HCT116 (cell line): ENCODE data around the gene P2RY14. TPM values are rescaled to one million over a fixed set of nuclear protein-coding genes. Genes with fewer than 3 reads are reported as not detected.

Source experiments
- ATAC-seq: fragments of 200-7000 bp; cut with Tn5 transposase; 2 replicates; pipeline ENCODE4 v1.9.1; 2020; ENCODE audit warnings: mild to moderate bottlenecking, moderate library complexity
- BruUV-seq: library from RNA; stranded (reverse); fragments of 400-500 nt; replicated peaks from 2 replicates; lab custom pipeline; 2021; lab: Mats Ljungman, UMichigan
- CTCF ChIA-PET: fragments of 300-600 bp; sonication (Branson Sonifier 250); formaldehyde crosslinking; loops from one replicate; lab custom pipeline; 2021; ENCODE audit warnings: antibody characterized with exemption; lab: Charles Lee
- POLR2A ChIA-PET: fragments of 300-600, 350-600 bp; sonication (Branson Sonifier 250); formaldehyde crosslinking; loops from one replicate; lab custom pipeline; 2021; ENCODE audit warnings: antibody characterized with exemption; lab: Charles Lee
- RAD21 ChIA-PET, 2 experiments: fragments of 300-600 bp; sonication (Branson Sonifier 250); formaldehyde crosslinking; loops; one replicate each; lab custom pipeline; 2023; ENCODE audit warnings: low total read pairs in 2 of 2; ENCODE audit not compliant: uncharacterized antibody in 2 of 2, unreplicated experiment in 2 of 2, low non-redundant PET in 1 of 2; lab: Charles Lee
- DNase-seq: peaks from one replicate; pipeline ENCODE4 v3.0.0-alpha.2; 2010; ENCODE audit warnings: low read depth, low spot score
- H2AFZ ChIP-seq: fragments of 200-600 bp; shearing (Covaris generic), sonication (generic); 2 replicates; pipeline ENCODE4 v1.6.1; 2017; ENCODE audit warnings: low read depth, mixed run types, mixed read lengths, antibody characterized with exemption, low read length; ENCODE audit not compliant: poor library complexity, severe bottlenecking
- H3K27ac ChIP-seq: 2 replicates; pipeline ENCODE4 v1.5.1; 2012; ENCODE audit warnings: low read depth, low read length
- H3K27me3 ChIP-seq: fragments of 200-600 bp; sonication (generic); 2 replicates; pipeline ENCODE4 v1.6.1; 2016; ENCODE audit warnings: mixed run types, low read length, mixed read lengths; ENCODE audit not compliant: insufficient read depth
- H3K36me3 ChIP-seq, 2 experiments: fragments of 200-500 bp in 1 of 2; fragments of 200-600 bp in 1 of 2; sonication (Bioruptor generic) in 1 of 2; sonication (generic) in 1 of 2; 2 replicates each; pipeline versions ENCODE4 v1.5.1 to v1.6.1; 2014 to 2016; ENCODE audit warnings: low read length in 2 of 2, inconsistent platforms in 1 of 2, mixed read lengths in 1 of 2, mixed run types in 1 of 2; ENCODE audit not compliant: insufficient read depth in 2 of 2, control insufficient read depth in 1 of 2
- H3K4me1 ChIP-seq, 2 experiments: fragments of 200-600 bp in 1 of 2; sonication (generic) in 1 of 2; 2 replicates each; pipeline versions ENCODE4 v1.5.1 to v1.6.1; 2012 to 2017; ENCODE audit warnings: low read length in 2 of 2, inconsistent platforms in 1 of 2, mild to moderate bottlenecking in 1 of 2, mixed read lengths in 1 of 2, mixed run types in 1 of 2, moderate library complexity in 1 of 2; ENCODE audit not compliant: insufficient read depth in 2 of 2, control insufficient read depth in 1 of 2
- H3K4me2 ChIP-seq: fragments of 200-600 bp; sonication (generic); 2 replicates; pipeline ENCODE4 v1.6.1; 2017; ENCODE audit warnings: mixed run types, low read length, mixed read lengths
- H3K4me3 ChIP-seq, 2 experiments: fragments of 200-600 bp in 1 of 2; sonication (generic) in 1 of 2; replicated peaks in 1 of 2; 2 replicates each; pipeline ENCODE4 v1.5.1; 2011 to 2016; ENCODE audit warnings: low read length in 2 of 2, control low read depth in 1 of 2, low read depth in 1 of 2, mild to moderate bottlenecking in 1 of 2, mixed read lengths in 1 of 2, mixed run types in 1 of 2
- H3K79me2 ChIP-seq: fragments of 200-600 bp; sonication (generic); 2 replicates; pipeline ENCODE4 v1.6.1; 2017; ENCODE audit warnings: mild to moderate bottlenecking, mixed run types, low read length, moderate library complexity, mixed read lengths; ENCODE audit not compliant: insufficient read depth
- H3K9ac ChIP-seq: fragments of 200-600 bp; sonication (generic); 2 replicates; pipeline ENCODE4 v1.6.1; 2016; ENCODE audit warnings: low read length, mixed read lengths
- H3K9me2 ChIP-seq: fragments of 200-600 bp; sonication (generic), shearing (Covaris generic); 2 replicates; pipeline ENCODE4 v1.6.1; 2017; ENCODE audit warnings: mixed run types, mild to moderate bottlenecking, moderate library complexity; ENCODE audit not compliant: insufficient read depth
- H3K9me3 ChIP-seq, 2 experiments: fragments of 200-500 bp in 1 of 2; fragments of 200-600 bp in 1 of 2; sonication (Bioruptor generic) in 1 of 2; sonication (generic) in 1 of 2; 2 replicates each; pipeline ENCODE4 v1.6.1; 2014 to 2017; ENCODE audit warnings: low read length in 2 of 2, mixed read lengths in 2 of 2, inconsistent platforms in 1 of 2, low read depth in 1 of 2, mild to moderate bottlenecking in 1 of 2, mixed run types in 1 of 2, moderate library complexity in 1 of 2; ENCODE audit not compliant: control insufficient read depth in 1 of 2, insufficient read depth in 1 of 2
- H4K20me1 ChIP-seq: fragments of 200-600 bp; sonication (generic), shearing (Covaris generic); 2 replicates; pipeline ENCODE4 v1.6.1; 2017; ENCODE audit warnings: mixed run types, mild to moderate bottlenecking, moderate library complexity; ENCODE audit not compliant: insufficient read depth
- ATF3 ChIP-seq: IDR thresholded peaks from 2 replicates; pipeline ENCODE4 v1.6.1; 2012
- CTCF ChIP-seq, 3 experiments: fragments of 200-600 bp in 1 of 3; sonication (generic) in 1 of 3; IDR thresholded peaks in 2 of 3; conservative IDR thresholded peaks in 1 of 3; 2 replicates each; pipeline ENCODE4 v1.5.1; 2012 to 2017; ENCODE audit warnings: low read depth in 2 of 3, low read length in 2 of 3, antibody characterized with exemption in 1 of 3, borderline replicate concordance in 1 of 3, control low read depth in 1 of 3, mild to moderate bottlenecking in 1 of 3, mixed read lengths in 1 of 3, mixed run types in 1 of 3, moderate library complexity in 1 of 3; ENCODE audit not compliant: insufficient read depth in 1 of 3
- EGR1 ChIP-seq: IDR thresholded peaks from 2 replicates; pipeline ENCODE4 v1.6.1; 2012; ENCODE audit warnings: low read depth
- EZH2 ChIP-seq: fragments of 200-600 bp; sonication (generic); IDR thresholded peaks from 2 replicates; pipeline ENCODE4 v1.6.1; 2017; ENCODE audit warnings: antibody characterized with exemption, mixed run types
- FOSL1 ChIP-seq: IDR thresholded peaks from 2 replicates; pipeline ENCODE4 v1.6.1; 2012; ENCODE audit warnings: low read depth
- MAX ChIP-seq: IDR thresholded peaks from 2 replicates; pipeline ENCODE4 v1.6.1; 2012
- POLR2A ChIP-seq: IDR thresholded peaks from 2 replicates; pipeline ENCODE4 v1.7.0; 2011; ENCODE audit warnings: borderline replicate concordance; ENCODE audit not compliant: insufficient read depth, insufficient read length; ENCODE audit errors: extremely low read depth
- RAD21 ChIP-seq: IDR thresholded peaks from 2 replicates; pipeline ENCODE4 v1.6.1; 2012; ENCODE audit warnings: low read depth, mild to moderate bottlenecking
- REST ChIP-seq: IDR thresholded peaks from 2 replicates; pipeline ENCODE4 v1.6.1; 2012; ENCODE audit warnings: low read depth
- SP1 ChIP-seq: IDR thresholded peaks from 2 replicates; pipeline ENCODE4 v1.6.1; 2012; ENCODE audit warnings: low read depth
- SRF ChIP-seq: IDR thresholded peaks from 2 replicates; pipeline ENCODE4 v1.6.1; 2012; ENCODE audit warnings: low read depth
- TCF7L2 ChIP-seq: IDR thresholded peaks from 2 replicates; pipeline ENCODE4 v1.7.0; 2011; ENCODE audit warnings: borderline replicate concordance, inconsistent platforms; ENCODE audit not compliant: insufficient read depth, insufficient read length; ENCODE audit errors: extremely low read depth
- YY1 ChIP-seq: IDR thresholded peaks from 2 replicates; pipeline ENCODE4 v1.6.1; 2011; ENCODE audit warnings: low read length, low read depth, moderate library complexity, mild to moderate bottlenecking; ENCODE audit not compliant: insufficient replicate concordance; ENCODE audit errors: extremely low read depth
- ZBTB33 ChIP-seq: IDR thresholded peaks from 2 replicates; pipeline ENCODE4 v1.6.1; 2011; ENCODE audit warnings: mild to moderate bottlenecking, low read length, moderate library complexity; ENCODE audit not compliant: insufficient replicate concordance; ENCODE audit errors: extremely low read depth
- ZFX ChIP-seq: fragments of 450-650 bp; IDR thresholded peaks from 2 replicates; pipeline ENCODE4 v1.6.1; 2017
- ZNF274 ChIP-seq: fragments of 200-500 bp; sonication (Bioruptor generic); IDR thresholded peaks from 2 replicates; pipeline ENCODE4 v1.6.1; 2014; ENCODE audit warnings: mild to moderate bottlenecking, low read depth, low read length, inconsistent platforms
- intact Hi-C: fragments of 100-400 bp; cut with micrococcal nuclease; formaldehyde crosslinking; loops from 2 replicates; pipeline ENCODE4 v1.10.0; 2022
- total RNA-seq: library from RNA; stranded (reverse); gene quantifications from one replicate; pipeline ENCODE4 v1.2.1, GENCODE V29; 2021; ENCODE audit not compliant: unreplicated experiment

The P2RY14 gene
- total RNA-seq, 1 experiment from 2014 or later = not detected

GRCh38 chr3:151300539-151300938, 22.2 kb upstream of the P2RY14 start:
- no peaks in the 10 kb centered on the region for H3K79me2 ChIP-seq
- ATAC-seq (no peak), DNase-seq (no peak)
- no peaks in the 10 kb centered on the region for H3K36me3 ChIP-seq
- no peak overlapping the region for H3K4me2 ChIP-seq
- no peaks in the 10 kb centered on the region for H4K20me1 ChIP-seq
- H3K9ac ChIP-seq = no peak overlapping the region
- no peak overlapping the region for H3K27ac ChIP-seq
- H3K4me3 ChIP-seq = no peak overlapping the region
- CTCF ChIA-PET = interaction anchor here (0.6 kb wide), 1 partner anchor 9 kb away, joined by 4 read pairs; no protein-coding TSS in a partner anchor
- no peaks in the 10 kb centered on the region for H3K9me2 ChIP-seq
- H3K4me1 ChIP-seq = peaks cover 13 to 28% of the 10 kb centered on the region in 2 experiments
- H2AFZ ChIP-seq = no peak overlapping the region
- H3K9me3 ChIP-seq = no peaks in the 10 kb centered on the region
- no peak for TF ChIP-seq ZFX
- no peak for TF ChIP-seq SP1
- TF ChIP-seq YY1 = no peak
- TF ChIP-seq FOSL1 = no peak
- TF ChIP-seq SRF = no peak
- TF ChIP-seq TCF7L2 = no peak
- no peak for TF ChIP-seq CTCF (IDR thresholded peaks at IDR 0.05 in 2 of 3, conservative IDR thresholded peaks at IDR 0.05 in 1 of 3; ENCODE audit: borderline replicate concordance in 1 of 3, insufficient read depth in 1 of 3, low read depth in 2 of 3, low read length in 2 of 3)
- no peak for TF ChIP-seq ZBTB33
- TF ChIP-seq EGR1 = no peak
- no peak for TF ChIP-seq MAX
- TF ChIP-seq ZNF274 = no peak
- no peak for TF ChIP-seq RAD21
- TF ChIP-seq REST = no peak
- no peak for TF ChIP-seq ATF3
- no peak for TF ChIP-seq EZH2
- no peak for TF ChIP-seq POLR2A
- RAD21 ChIA-PET = no interaction called here
- POLR2A ChIA-PET = no interaction called here
- BruUV-seq = no TSS peak
- intact Hi-C loops = no loop called here
- H3K27me3 ChIP-seq = no peaks in the 10 kb centered on the region
